HG03460 (cell line): ENCODE measurements around the gene LTBR.

Experiments used
- ATAC-seq: cut with Tn5 transposase; IDR thresholded peaks from one replicate; pipeline ENCODE4 v1.9.1; 2021; ENCODE audit not compliant: unreplicated experiment

LTBR gene

DNA sequence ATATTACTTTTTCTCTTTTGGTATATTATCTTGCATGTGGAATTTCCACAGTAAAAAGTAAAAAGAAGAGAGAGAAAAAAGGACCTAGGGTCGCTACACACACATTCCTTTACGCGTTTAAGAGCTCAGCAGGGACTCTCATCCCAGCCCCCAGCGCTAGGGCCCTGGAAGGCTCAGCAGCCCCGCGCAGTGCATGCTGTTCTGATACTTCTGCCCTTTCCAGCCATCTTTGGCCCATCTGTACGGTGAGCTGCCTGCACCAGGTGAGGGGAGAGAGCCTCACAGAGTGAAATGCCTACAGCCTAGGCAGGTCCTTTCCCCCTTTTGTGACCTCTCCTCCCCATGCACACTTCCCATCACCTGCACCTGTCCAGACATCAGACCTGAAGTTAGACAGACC is 1.6 kb upstream of the LTBR start:
- ATAC-seq, result no peak

DNA sequence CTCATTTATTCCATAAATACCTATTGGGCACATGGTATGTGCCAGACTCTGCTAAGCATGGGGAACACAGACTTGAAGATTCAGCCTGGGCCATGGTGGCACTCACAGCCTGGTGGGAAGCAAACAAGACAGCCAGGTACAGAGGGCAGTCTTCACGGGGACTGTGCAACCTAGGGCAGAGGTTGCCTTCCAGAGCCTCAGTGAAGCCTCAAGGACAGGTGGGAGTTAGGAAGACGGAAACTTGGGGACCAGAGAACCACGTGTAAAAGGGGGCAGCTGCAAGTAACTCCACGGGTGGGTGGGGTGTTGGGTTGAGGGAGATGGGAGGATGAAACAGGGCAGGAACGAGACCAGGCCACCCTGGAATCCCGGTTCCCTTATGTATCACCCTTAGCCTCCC is 980 bp upstream of the LTBR start:
- no peak for ATAC-seq

DNA sequence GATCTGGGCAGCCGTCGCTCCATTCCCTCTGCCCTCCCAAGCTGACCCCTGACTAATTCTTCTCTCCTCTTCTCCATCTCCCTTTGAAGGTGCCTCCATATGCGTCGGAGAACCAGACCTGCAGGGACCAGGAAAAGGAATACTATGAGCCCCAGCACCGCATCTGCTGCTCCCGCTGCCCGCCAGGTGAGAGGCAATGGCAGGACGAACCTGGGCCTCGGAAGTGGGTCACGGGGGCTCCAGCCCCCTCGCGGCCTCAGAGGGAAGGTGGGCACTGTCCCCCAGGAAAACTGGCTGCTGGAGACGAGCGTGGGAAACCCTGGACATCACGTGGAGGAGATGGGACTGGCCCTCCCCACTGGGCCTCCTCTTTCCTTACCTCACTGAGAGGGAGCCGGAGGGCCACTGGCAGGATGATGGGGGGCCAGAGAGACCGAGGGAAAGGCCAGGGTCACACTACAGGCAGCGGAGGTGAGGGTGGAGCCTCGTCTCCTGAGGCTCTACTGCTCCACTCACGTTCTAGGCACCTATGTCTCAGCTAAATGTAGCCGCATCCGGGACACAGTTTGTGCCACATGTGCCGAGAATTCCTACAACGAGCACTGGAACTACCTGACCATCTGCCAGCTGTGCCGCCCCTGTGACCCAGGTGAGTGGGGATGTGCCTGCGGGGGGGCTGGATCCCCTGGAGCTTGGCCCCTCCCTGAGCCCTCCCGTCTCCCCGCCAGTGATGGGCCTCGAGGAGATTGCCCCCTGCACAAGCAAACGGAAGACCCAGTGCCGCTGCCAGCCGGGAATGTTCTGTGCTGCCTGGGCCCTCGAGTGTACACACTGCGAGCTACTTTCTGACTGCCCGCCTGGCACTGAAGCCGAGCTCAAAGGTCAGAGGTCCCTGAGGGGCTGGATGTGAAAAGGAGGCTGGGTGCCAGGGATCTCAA is 806 bp downstream of the LTBR start:
- ATAC-seq, result no peak

DNA sequence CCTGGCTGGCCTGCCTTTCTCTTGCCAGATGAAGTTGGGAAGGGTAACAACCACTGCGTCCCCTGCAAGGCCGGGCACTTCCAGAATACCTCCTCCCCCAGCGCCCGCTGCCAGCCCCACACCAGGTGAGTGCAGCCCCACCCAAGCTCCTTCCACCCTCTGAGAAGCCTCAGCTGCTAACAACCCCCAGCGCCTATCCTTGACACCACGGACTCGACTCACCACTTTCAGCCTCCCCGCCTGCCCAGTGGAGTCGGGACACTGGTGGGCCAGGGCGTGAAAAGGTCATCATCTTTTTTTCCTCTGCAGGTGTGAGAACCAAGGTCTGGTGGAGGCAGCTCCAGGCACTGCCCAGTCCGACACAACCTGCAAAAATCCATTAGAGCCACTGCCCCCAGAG is 2.1 kb downstream of the LTBR start:
- no peak for ATAC-seq

DNA sequence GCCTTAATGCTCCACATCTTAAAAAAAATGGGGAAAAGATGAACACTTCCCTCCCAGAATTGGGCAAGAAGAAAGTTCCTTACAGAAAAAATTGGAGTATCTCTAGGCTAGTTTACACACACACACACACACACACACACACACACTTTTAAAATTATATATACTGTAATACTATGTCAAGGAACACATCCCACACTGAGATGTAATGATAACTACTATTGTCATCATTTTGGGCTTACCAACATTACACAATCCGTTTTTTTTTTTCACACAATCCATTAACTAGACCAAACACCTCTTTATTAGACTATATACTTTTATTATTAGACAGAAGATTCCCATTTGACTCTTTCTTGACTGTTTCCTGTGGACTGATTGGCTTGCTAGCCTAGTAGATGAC is 2.5 kb downstream of the LTBR start:
- ATAC-seq, result no peak

DNA sequence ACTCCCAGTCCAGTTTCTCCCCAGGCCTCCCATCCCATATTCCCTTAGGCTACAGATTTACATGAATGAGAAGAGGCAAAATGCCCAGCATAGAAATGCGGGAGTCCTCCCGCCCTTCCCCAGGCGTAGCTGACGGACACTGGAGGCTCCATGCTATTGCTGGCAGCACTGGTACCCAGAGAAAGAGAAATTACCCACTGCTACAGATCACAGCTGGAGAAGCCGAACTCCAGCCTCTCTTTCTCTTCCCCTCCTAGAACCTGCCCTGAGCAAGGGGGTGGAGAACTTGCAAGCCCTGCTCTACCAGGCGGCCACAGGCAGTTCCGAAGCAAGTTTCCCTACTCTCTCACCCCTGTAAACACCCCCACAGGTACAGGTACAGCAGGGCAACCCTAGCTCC is 3.6 kb downstream of the LTBR start:
- ATAC-seq, result no peak

DNA sequence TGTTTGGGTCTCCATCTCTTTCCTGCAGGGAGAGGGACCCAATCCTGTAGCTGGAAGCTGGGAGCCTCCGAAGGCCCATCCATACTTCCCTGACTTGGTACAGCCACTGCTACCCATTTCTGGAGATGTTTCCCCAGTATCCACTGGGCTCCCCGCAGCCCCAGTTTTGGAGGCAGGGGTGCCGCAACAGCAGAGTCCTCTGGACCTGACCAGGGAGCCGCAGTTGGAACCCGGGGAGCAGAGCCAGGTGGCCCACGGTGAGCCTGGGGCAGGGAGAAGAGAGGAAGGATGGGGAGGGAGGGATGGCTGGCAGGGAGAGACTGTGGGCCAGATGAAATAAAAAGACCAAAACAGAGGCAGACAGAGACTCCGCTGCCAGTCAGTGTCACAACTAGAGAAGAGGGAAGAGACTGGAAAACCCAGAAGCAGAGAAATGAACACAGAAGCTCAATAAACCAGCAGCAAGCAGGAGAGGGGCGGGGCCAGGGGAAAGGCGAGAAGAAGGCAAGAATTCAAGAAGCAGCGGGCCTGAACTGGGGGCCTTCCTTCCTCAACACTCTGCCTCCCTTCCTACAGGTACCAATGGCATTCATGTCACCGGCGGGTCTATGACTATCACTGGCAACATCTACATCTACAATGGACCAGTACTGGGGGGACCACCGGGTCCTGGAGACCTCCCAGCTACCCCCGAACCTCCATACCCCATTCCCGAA is 6.3 kb downstream of the LTBR start:
- no peak for ATAC-seq

DNA sequence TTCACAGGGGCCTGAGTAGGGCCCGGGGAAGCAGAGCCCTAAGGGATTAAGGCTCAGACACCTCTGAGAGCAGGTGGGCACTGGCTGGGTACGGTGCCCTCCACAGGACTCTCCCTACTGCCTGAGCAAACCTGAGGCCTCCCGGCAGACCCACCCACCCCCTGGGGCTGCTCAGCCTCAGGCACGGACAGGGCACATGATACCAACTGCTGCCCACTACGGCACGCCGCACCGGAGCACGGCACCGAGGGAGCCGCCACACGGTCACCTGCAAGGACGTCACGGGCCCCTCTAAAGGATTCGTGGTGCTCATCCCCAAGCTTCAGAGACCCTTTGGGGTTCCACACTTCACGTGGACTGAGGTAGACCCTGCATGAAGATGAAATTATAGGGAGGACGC is 7.1 kb downstream of the LTBR start:
- ATAC-seq, result no peak

DNA sequence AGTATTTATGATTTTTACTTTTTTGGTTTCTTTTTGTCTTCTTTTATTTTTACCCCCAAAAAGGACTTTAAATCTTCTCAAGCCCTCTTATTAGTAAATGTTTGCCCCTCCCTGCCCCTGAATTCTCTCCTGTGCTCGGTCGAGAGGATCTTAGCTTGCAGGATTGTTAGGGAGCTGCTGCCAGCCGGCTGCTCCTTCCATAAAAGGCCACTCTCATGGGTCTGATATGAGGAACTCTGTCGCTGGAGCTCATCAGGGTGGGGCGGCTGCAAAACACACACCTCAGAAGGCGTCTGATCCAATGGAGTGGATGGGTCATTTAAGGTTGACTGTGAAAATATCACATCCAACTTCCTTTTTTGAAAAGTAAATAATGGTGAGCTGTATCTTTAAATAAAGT is 8.5 kb downstream of the LTBR start:
- ATAC-seq, result no peak

DNA sequence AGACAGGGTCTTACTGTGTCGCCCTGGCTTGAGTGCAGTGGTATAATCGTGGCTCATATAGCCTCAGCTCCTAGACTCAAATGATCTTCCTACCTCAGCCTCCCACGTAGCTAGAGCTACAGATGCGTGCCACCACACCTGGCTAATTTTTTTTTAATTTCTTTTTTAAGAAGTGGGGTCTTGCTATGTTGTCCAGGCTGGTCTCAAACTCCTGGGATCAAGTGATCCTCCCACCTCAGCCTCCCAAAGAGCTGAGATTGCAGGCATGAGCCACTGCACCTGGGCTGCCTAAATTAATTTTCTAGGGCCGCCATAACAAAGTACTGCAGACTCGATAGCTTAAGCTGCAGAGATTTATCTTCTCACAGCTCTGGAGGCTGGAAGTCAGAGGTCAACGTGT is 9.1 kb downstream of the LTBR start:
- no peak for ATAC-seq

DNA sequence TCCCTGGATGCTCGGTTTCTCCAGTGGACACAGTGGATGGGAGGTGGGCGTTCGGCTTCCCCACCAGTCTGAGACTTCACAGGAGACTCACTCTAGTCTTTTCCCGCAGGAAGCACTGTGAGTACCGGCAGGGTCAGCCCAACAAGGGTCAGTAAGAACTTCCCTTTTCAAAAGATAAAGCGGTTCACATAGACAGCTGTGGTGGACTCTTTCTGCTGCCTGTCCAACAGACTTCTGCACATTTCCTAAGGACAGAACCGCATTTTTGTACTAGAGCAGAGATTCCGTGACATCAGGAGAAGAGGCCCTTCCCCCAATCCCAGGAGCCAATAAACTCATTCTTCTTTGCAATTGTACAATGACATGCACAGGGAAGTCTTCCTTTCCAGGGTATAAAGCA is 10.4 kb downstream of the LTBR start:
- no peak for ATAC-seq

DNA sequence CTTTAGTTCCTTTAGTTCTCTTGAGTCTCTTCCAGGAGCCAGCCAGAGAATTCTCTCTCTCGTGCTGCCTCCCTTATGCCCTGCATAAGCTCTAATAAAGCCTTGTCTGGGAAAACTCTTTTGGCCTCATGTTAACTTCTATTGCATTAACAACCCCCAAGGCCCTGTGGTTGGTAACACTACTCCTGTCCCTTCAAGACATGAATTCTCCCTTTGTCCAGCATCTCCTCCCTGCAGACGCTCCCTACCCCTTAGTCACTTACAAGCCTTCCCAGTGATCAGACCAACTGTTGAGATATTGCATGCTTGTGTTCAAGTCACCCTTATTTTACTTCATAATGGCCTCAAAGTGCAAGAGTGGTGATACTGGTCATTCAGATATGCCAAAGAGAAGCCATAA is 12.1 kb downstream of the LTBR start:
- no peak for ATAC-seq

DNA sequence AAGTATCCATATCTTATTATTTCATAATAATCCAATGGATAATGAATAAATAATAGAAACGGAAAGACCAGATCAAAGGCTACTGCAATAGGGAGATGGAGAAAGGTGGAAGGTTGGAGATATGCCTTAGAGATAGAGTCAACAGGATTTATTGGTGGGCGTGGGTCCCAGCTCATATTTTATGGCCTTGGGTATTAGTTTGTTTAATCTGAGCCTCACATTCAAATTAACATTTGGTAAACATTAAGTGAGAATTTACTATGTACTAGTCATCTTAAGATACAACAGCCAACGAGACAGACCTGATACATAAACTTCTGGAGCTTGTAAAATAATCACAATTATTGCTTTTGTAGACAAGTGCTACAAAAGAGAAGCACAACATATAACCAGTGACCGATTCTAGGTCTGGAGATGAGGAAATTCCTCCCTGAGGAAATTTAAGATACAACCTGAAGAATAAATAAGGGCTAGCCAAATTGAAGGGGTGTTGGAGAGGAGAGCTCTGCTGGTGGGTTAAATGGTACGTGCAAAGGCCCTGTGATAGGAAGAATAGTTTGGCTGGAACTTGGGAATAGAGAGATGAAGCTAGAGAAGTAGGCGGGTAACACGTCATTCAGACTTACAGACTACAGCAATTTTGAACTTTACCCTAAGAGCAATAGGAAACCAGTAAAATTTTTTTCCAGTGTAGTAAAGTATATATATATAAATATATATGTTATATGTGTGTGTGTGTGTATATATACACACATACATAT is 16.1 kb downstream of the LTBR start:
- ATAC-seq, result no peak

DNA sequence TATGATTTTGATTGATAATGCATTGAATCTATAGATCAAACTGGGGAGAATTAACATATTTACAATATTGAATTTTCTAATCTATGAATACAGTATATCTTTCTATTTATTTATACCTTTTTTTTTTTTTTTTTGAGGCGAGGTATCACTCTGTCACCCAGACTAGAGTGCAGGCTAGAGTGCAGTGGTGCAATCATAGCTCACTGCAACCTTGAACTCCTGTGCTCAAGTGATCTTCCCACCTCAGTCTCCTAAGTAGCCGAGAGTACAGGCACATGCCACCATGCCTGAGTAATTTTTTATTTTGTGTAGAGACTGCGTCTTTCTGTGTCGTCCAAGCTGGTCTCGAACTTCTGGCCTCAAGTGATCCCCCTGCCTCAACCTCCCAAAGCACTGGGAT is 20.4 kb downstream of the LTBR start:
- no peak for ATAC-seq

DNA sequence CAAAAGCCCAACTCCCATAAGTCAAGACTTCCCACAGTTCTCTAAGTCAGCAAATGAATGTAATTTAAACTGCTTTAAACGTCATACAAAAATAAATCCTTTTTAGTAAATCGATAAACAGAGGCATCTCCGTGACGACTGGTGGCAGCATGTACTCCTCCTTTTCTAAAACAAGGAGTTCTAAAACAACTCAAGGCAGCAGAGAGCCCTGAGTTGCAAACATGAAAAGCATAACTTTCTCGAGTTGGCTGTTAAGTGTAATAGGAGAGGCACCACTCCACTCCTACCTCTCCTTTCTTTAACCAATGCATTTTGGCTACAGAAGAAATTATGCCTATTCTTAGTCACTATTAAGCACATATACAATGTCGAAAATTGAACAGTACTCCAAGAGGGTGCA is 22.0 kb downstream of the LTBR start:
- ATAC-seq, result no peak

DNA sequence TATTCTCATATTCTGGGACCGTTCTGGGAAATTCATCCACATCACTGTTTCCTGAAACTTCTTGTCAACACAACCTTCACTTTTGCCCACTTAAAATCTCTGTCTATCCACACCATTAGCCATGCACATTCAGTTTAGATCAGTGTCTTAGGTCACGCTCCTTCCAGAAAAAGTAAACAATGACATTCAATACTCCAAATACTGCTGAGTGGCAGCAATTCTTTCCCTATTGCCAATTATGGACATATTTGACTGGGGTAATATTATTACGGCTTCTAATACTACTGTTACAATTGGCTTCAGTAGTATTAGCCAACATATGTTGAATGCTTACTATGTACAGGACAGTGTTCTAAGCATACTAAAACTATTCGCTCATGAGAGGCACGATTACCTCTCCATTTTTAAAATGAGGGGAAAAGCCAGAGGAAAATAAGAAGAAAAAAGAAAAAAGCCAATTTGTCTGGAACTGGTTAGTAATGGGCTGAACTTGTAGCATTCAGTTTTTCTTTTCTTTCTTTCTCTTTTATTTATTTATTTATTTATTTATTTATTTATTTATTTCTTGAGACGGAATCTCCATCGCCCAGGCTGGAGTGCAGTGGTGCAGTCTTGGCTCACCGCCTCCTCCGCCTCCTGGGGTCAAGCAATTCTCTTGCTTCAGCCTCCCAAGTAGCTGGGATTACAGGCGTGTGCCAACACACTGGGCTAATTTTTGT is 23.4 kb downstream of the LTBR start:
- ATAC-seq, result no peak

DNA sequence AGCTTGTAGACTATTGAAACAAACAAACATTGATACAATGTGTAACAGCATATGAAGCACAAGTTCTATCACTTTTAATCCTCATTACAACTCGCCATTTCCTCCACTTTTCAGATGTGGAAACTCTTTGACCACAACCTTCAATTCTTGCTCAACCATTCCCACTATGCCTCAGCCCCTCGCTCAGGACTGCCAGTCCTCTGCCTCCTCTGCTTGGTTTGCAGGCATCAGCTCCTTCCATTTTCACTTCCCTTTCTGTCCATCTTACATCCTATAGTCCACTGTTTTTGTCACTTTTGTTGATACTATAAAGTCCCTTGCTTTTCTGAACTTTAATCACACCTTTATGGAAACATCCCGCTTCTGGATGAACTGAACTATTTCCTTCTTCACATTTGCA is 32.6 kb downstream of the LTBR start:
- no peak for ATAC-seq

DNA sequence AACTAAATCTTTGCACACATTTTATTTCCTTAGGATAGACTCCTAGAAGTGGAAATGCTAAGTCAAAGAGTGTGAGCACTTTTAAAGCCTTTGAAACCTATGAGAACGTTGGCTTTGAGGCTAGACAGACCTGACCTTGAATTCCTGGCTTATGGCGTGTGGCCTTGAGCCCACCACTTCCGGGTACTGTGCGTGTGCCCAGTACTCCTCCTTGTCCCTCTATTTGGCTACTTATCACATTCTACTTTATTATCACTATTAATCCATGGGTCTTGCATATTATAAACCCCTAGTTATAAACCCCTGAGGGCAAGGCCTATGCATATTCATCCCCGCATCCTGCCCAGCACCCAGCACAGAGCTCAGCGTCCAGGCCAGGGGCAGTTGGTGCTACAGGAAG is 34.8 kb downstream of the LTBR start:
- no peak for ATAC-seq

DNA sequence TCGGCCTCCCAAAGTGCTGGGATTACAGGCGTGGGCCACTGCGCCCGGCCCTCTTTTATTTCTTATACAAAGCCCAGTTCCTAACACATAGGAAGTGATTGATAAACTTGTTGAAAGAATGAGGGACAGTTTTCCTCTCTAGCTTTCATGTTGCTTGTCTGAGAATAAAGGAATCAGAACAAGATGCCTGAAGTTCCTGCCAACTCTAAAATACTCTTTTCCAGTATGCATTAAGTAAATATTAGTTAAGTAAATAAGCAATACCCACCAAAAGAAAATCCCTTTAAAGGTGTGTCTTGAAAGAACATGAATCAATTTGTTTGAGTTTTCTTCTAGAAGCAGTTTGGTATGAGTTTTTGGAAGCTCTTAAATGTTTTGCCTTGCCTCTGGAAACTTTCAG is 36.4 kb downstream of the LTBR start:
- ATAC-seq, result no peak

DNA sequence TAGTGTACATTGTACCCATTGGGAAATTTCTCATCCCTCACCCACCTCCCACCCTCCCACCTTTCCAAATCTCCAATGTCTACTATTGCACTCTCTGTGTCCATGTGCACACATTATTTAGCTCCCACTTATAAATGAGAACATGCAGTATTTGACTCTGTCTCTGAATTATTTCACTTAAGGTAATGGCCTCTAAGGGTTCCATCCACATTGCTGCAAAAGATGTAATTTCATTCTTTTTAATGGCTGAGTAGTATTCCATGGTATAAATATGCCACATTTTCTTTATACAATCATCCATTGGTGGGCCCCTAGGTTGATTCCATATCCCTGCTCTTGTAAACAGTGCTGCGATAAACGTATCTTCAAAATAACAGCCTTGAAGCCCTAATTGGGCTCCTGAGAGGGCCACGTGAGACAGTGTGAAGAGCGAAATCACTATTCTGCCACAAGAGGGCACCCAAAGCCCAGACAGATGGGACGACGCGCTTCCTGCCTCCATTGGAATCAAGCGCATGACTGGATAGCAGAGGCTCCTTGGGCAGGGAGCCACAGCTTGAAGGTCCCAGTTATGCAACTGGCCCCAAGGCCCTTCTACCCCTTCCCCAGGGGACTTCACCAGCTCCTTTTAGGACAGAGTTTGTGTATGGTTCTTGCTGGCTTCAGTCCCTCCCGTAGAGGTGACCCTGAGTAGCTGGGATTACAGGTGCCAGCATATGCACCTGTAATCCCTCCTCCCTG is 39.5 kb downstream of the LTBR start:
- peak; percentile 42 for ATAC-seq

DNA sequence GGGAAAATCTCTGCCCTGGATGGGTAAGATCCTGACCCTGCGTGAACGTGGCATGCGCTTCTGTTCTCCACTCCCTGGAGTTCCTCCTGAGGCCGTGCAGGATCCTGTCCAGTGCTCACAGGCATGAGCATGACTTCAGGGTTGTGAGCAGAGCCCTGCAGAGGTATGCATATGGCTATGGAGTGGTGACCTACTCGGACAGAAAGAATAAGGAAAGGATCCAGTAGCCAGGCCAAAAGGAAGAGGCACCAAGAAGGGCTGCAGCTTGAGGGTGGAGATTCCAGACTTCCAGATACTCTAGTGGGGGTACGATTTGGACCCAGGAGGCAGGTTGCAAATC is 40.0 kb downstream of the LTBR start:
- no peak for ATAC-seq
